DMS114 treated with DMSO at 0.1 percent for 48 hours (cell line): ENCODE measurements around the gene SCP2.

Source experiments
- DNase-seq: peaks from one replicate; lab custom pipeline; 2025; ENCODE audit not compliant: unreplicated experiment; lab: John Stamatoyannopoulos, UW

SCP2 gene

GRCh38 chr1:53066488-53066887 lies 139.4 kb downstream of the SCP2 start:
- no peak for DNase-seq

GRCh38 chr1:53066891-53067738 lies 140.0 kb downstream of the SCP2 start:
- no peak for DNase-seq

- DNase-seq = no peak
Measured at GRCh38 chr1:53067886-53068285, 140.8 kb downstream of the SCP2 start.

- DNase-seq = no peak
Measured at GRCh38 chr1:53068314-53069099, 141.4 kb downstream of the SCP2 start.

GRCh38 chr1:53069265-53069662 lies 142.2 kb downstream of the SCP2 start:
- DNase-seq = no peak

- no peak for DNase-seq
Measured at GRCh38 chr1:53069663-53070327, 142.7 kb downstream of the SCP2 start.

GRCh38 chr1:53070621-53071020 lies 143.5 kb downstream of the SCP2 start:
- no peak for DNase-seq

- no peak for DNase-seq
Measured at GRCh38 chr1:53071167-53071865, 144.2 kb downstream of the SCP2 start.

GRCh38 chr1:53071915-53072314 lies 144.8 kb downstream of the SCP2 start:
- no peak for DNase-seq

- DNase-seq = no peak
Measured at GRCh38 chr1:53073287-53073686, 146.2 kb downstream of the SCP2 start.

- no peak for DNase-seq
Measured at GRCh38 chr1:53073868-53074311, 146.8 kb downstream of the SCP2 start.

GRCh38 chr1:53074313-53075154 lies 147.5 kb downstream of the SCP2 start:
- no peak for DNase-seq

- DNase-seq = no peak
Measured at GRCh38 chr1:53075206-53075605, 148.1 kb downstream of the SCP2 start.

- no peak for DNase-seq
Measured at GRCh38 chr1:53075761-53076163, 148.7 kb downstream of the SCP2 start.

- no peak for DNase-seq
Measured at GRCh38 chr1:53076165-53076564, 149.1 kb downstream of the SCP2 start.

- DNase-seq = no peak
Measured at GRCh38 chr1:53076721-53077598, 149.9 kb downstream of the SCP2 start.

- no peak for DNase-seq
Measured at GRCh38 chr1:53077599-53077965, 150.5 kb downstream of the SCP2 start.

GRCh38 chr1:53078333-53079101 lies 151.4 kb downstream of the SCP2 start:
- no peak for DNase-seq
